ENCODE results near the gene ZFHX3.

Gene ZFHX3

GRCh38 chr16:73054813-73055482 is 7.0 kb upstream of the ZFHX3 start:
- DNase-seq = peak; percentile 97

DNA sequence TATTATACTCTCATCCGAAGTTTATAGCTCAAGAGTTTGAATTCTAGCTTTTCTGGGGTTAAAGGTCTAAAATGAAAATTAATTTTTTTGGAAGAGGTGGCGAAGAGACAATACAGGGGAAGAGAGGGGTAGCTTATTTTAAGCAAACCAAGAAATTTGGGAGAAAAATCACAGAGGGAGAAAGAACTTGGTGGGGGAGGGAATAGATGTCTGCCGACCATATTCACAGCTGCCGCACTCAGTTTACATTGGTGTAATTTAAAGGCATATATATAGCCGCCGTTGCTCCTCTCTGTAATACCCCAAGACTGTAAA is 6.5 kb upstream of the ZFHX3 start:
- no peak for DNase-seq

DNA sequence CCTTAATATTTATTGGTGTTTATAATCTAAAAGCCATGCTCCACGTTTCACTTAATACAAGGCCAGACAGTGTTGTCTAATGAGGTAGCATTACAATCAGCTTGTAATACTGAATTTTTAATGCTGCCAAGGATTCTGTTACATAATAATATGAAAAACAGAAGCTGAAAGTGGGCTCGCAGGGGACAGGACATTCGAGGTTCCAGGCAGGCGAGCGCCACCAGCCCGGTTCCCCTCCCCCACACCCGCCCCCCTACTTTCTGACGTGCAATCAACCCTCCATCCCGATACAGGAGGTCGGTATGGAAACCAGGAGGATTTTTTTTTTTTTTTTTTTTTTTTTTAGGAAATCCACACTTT is 6.2 kb upstream of the ZFHX3 start:
- DNase-seq = no peak

- no peak for DNase-seq
Observed at GRCh38 chr16:73053364-73054124, 5.6 kb upstream of the ZFHX3 start.

- DNase-seq = no peak
Observed at GRCh38 chr16:73053038-73053363, 5.1 kb upstream of the ZFHX3 start.

DNA sequence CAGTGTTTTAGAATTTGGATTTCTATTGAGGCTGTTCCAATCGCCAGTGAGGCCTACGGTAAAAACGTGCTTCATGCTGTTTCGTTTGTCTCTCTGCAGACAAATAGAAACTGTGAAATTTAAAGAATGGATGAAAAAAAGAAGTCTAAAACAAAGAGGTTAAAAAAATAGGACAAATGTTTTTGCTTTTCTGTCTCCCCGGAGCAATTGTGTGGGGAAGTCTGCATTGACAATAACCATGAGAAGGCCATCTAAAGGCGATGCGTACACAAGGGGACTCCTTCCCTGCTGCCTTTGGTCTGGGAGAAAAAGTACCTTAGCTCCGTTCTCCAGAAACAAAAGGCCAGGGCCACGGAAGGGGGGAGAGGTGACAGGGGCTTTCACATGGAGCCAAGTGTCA is 4.6 kb upstream of the ZFHX3 start:
- DNase-seq = no peak

DNA sequence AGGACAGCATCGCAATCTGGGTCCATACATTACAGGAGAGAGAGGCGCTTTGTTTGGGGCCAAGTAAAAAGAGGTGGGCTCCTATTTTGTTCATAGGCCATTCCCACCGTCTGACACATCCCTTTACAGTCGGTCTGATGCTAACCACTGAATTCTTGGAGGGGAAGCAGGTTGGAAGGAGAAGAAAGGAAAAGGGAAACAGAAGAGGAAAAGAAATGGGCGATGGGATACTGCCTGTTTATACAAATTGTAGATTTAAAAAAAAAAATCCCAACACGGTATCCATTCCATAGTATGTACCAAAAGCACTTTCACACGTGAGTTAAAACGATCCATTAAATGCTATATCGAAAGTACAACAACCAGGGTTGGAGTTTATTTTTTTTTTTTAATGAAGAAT is 4.0 kb upstream of the ZFHX3 start:
- no peak for DNase-seq

DNA sequence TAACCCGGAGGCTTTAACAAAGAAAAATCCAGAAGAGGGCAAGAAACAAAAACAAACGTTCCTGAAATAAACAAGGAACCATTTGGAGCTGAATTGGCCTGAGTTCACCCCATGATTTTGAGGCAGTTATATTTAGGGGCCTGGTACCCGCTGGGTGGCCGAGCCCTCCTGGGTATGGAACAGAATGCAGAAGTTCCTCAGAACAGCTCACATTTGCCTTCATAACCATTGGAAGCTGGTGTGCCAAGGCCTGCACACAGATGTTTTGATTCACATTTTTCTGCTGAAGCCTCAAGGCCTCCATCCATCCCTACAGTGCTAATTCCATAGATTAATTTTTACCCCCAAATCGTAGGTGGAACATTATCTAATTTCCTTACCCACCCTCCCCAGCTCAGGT is 3.3 kb upstream of the ZFHX3 start:
- no peak for DNase-seq

DNA sequence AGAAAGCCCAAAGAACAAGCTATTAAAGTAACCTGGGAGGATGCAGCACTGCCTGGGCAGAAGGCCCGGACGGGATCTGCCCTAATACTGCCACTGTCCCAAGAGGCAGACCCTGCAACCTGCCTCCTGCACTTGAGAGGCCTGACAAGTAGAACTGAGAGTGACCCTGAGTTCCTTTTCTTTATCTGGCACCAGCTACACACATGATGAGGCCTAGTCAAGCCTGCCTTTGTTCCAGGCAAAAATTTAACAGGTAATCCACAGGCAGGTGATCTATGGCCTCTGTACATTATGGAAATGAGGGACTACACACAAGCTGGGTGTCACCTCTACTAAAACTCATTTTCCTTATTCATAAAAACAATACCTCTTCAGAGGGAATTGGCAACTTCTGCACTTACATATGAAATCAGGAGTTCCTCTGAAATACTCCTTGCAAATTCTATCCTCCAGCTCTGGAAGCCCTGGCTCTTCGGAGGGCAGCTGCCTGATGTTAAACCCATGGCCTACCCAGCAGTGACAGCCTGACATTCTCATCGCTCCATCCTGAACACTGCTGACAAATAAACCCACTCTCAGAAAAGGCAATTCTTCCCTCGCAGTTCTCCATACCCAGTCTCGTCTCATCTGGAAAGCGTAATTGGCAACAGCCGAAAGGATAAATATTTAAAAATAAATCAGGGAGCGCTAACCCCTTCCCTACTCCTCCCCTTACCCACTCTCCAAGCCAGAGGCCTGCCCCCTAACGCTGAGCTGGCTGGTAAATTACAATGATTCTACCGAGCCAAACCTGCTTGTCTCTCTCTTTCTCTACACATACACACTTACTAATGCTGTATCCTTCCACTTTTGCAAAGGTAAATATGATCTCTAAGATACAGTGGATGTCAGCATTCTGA is 2.5 kb upstream of the ZFHX3 start:
- peak; percentile 86 for DNase-seq

DNA sequence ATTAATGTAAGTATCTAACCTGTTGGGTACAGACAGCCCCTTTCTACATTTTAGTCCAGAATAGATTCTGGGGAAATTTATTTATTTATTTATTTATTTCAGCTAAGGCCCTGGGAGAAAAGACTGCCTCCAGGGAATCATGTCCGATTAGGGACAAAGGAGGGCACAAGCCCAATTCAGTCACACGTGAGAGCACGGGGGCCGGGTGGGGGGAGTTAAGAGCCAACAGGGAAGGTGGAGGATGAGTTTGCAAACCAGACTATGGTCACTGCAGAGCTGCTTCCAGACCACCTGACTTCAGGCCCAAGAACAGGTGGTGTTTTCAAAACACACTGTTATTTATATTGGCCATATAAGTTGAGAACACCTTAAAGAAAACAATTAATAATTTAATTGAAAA is 1.6 kb upstream of the ZFHX3 start:
- no peak for DNase-seq

- no peak for DNase-seq
Observed at GRCh38 chr16:73049091-73049490, 1.2 kb upstream of the ZFHX3 start.

DNA sequence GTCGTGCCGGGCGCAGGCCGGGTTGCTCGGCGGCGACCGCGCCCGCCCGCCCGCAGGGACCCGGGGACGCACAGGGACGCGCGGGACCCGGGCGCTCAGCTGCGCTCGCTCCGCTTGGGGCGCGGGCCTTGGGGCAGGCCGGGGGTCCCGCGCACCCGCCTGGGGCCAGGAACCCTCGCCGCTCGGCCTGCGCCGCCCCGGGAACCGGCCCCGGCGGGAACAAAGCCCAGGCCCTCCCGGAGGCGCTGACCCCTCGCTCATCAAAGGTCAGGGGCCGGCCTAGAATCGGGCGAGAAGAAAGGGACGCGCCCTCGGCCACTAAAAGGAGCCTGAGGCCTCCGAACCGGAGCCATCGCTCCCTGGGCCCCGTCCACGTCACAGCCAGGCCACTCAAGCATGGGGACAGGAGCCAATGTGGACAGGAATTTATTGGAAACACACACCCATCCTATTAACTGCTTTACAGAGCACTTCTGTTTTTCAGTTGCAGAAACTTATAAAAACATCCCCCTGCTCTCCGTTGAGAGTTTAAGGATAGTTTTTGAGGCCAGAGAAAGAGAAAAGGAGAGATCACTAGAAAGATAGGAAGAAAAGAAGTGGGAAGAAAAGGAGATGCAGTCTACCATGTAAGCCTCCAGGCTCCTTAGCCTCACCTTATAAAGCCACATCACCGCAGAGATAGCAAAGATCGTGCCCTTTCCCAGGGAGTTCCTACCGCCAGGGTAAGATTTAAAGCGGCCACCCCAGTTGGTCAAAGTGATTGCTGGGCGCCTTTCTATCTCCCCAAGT is 558 bp upstream of the ZFHX3 start:
- no peak for DNase-seq

DNA sequence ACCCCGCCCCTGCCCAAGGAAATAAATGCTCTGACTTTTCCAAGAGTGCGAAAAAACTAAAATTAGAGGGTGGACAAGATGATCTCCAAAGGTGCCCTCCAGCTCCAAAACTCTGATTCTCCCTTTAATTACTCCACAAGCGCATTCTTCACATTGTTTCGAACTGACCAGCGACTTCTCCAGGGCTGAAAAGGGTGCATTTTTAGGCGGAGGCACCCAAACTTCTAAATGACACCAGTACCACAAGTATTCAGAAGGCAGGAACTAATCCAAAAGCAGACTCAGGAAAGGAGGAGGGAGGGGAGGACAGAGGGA is 750 bp downstream of the ZFHX3 start:
- DNase-seq = no peak

GRCh38 chr16:73046849-73047214 is 1.1 kb downstream of the ZFHX3 start:
- DNase-seq = no peak

DNA sequence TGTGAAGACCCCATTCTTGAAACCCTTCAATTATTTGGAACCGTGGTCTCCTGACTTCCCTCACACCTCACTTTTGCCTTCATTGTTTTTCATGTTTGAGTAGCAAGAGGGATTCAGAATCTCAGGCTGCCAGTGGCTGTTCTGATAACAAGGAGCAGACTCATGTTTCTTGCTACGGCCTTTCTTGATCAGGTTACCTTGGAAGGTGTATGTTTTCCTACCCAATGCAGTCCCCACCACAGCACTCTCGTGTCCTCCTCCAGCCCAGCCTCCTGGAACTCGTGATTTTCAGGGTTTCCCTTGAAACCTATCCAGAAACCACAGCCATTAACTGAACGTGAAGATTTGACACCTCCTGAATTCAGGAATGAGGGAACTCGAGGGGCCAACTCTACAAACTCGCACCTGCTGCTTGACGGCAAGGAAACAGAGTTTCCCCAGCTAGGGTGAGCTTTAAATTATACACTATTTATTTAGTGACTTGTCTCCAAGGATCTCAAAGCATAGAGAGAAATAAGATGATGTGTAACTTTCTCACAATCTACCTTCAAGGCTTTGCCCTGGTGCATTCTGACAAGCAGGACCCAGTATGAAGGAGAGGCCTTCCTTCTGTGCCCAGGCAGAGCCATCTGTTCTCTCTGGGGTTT is 1.6 kb downstream of the ZFHX3 start:
- no peak for DNase-seq

DNA sequence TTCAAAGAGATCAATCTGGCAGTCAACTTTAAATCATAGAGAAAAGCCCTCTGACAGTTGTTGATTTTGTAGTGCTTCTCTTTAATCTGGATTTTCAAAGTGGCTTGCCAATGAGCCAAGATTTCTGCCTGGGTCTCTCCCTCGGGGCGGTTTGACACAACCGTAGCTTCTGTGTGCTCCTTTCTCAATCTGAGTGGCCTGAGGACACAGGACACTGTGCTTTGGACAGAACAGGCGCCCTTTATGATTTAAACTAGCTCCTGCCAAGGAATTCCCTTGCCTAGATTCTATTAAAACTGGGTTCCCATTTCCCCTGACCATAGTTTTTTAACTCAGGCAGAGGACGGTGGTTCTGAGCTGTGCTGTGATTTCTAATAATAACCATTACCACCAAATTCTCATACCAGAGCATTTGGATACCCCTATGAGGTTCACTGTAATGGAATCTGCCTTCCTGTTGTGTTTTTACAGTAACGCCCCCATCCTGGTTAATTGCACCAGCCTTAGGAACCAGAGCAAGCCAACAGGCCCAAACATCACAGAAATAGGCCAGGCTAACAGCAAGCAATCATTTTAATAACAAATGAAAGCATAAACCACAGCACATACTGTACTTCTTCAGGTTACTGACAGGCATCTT is 4.0 kb downstream of the ZFHX3 start:
- DNase-seq = peak; percentile 18

DNA sequence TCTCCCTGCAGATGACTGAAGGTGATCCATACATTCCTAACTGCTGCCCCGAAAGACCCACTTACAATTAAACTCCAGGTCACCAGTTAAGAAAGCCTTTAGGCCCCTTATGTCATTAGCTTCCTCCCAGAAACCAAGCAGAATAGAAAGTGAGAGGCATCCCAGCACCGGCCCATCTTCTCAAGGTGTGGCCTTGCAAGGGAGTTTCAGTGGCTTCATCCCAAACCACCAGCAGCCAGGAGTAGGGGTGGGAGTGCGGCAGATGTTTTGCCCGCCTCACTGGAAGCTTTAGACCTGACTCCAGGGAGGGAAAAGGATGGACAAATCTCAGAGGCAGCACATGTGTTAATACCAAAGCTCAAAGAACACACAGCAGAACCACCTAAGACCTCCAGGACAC is 5.1 kb downstream of the ZFHX3 start:
- DNase-seq = no peak

- no peak for DNase-seq
Observed at GRCh38 chr16:73041676-73042075, 6.3 kb downstream of the ZFHX3 start.

GRCh38 chr16:73040735-73041402 is 7.1 kb downstream of the ZFHX3 start:
- no peak for DNase-seq

DNA sequence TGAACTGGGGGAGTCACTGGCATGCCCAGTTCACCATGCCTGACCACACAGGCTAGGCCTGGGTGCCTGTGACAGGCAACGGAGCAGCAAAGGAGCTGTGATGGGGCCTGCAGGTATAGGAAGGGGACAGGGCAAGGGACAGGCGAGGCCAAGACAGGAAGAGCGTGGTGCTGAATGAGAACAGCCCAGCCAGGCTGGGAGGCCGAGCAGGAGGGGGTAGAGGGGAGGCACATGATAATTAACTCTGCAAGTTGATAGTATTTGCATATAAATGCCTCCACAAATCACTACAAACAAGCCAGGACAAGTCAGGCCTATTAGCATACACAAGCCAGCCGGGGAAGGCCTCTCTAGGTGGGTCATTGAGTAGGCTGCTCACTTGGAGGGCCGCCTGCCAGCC is 7.8 kb downstream of the ZFHX3 start:
- DNase-seq = peak; percentile 74

- no peak for DNase-seq
Observed at GRCh38 chr16:73037845-73038570, 9.9 kb downstream of the ZFHX3 start.

Data from NCI-H526 treated with DMSO at 0.1 percent for 48 hours (cell line).